Mesothelial cell of epicardium (in vitro differentiated cells): ENCODE results near the gene EDN3. TPM values are rescaled to one million over a fixed set of nuclear protein-coding genes. Genes with fewer than 3 reads are reported as not detected.

Experiments used
- DNase-seq, 2 experiments: peaks; one replicate each; pipeline ENCODE4 v3.0.0; 2021; ENCODE audit warnings: low spot score in 2 of 2; ENCODE audit not compliant: unreplicated experiment in 2 of 2
- H3K27ac Mint-ChIP-seq: 2 replicates; pipeline ENCODE4 v1.8.0; 2021; ENCODE audit warnings: mixed read lengths
- H3K27me3 Mint-ChIP-seq: 2 replicates; pipeline ENCODE4 v1.8.0; 2021; ENCODE audit warnings: low read depth, mixed read lengths
- H3K36me3 Mint-ChIP-seq: 2 replicates; pipeline ENCODE4 v1.8.0; 2021; ENCODE audit warnings: mixed read lengths
- H3K4me1 Mint-ChIP-seq: 2 replicates; pipeline ENCODE4 v1.8.0; 2021; ENCODE audit warnings: mixed read lengths
- H3K4me3 Mint-ChIP-seq: 2 replicates; pipeline ENCODE4 v1.8.0; 2021; ENCODE audit warnings: mild to moderate bottlenecking, moderate library complexity, mixed read lengths
- H3K9me3 Mint-ChIP-seq: 2 replicates; pipeline ENCODE4 v1.8.0; 2021; ENCODE audit warnings: mixed read lengths
- total RNA-seq: library from RNA; stranded (reverse); gene quantifications from 3 replicates; pipeline ENCODE4 v1.2.1, GENCODE V29; 2021
- TF ChIP-seq, protein P1 (sequence below): fragments of 200-600 bp; sonication (generic); IDR thresholded peaks from one replicate; pipeline ENCODE4 v1.5.0; 2021; ENCODE audit warnings: antibody characterized with exemption; ENCODE audit not compliant: unreplicated experiment

EDN3 gene
- total RNA-seq, 1 donor from 2014 or later, result 17.6 TPM

- Mint-ChIP-seq H3K36me3 (no peaks in the 10 kb centered on the region), H3K27ac (no peak overlapping the region), H3K4me1 (peaks cover 9% of the 10 kb centered on the region), H3K9me3 (no peaks in the 10 kb centered on the region), H3K27me3 (peaks cover 53% of the 10 kb centered on the region), H3K4me3 (no peak overlapping the region)
- DNase-seq, result no peak
- TF ChIP-seq, protein P1, sequence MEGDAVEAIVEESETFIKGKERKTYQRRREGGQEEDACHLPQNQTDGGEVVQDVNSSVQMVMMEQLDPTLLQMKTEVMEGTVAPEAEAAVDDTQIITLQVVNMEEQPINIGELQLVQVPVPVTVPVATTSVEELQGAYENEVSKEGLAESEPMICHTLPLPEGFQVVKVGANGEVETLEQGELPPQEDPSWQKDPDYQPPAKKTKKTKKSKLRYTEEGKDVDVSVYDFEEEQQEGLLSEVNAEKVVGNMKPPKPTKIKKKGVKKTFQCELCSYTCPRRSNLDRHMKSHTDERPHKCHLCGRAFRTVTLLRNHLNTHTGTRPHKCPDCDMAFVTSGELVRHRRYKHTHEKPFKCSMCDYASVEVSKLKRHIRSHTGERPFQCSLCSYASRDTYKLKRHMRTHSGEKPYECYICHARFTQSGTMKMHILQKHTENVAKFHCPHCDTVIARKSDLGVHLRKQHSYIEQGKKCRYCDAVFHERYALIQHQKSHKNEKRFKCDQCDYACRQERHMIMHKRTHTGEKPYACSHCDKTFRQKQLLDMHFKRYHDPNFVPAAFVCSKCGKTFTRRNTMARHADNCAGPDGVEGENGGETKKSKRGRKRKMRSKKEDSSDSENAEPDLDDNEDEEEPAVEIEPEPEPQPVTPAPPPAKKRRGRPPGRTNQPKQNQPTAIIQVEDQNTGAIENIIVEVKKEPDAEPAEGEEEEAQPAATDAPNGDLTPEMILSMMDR, result no peak
Measured at GRCh38 chr20:59307270-59307669, 6.9 kb downstream of the EDN3 start.

- H3K4me3 Mint-ChIP-seq, result no peak overlapping the region
- peaks cover 39% of the 10 kb centered on the region for H3K27me3 Mint-ChIP-seq
- no peak for DNase-seq
- TF ChIP-seq, protein P1, result no peak
- no peaks in the 10 kb centered on the region for H3K9me3 Mint-ChIP-seq
- H3K27ac Mint-ChIP-seq, result no peak overlapping the region
- no peaks in the 10 kb centered on the region for H3K36me3 Mint-ChIP-seq
- H3K4me1 Mint-ChIP-seq, result peaks cover 9% of the 10 kb centered on the region
Measured at GRCh38 chr20:59308493-59309201, 8.2 kb downstream of the EDN3 start.

GRCh38 chr20:59309218-59309617, 8.8 kb downstream of the EDN3 start:
- Mint-ChIP-seq H3K9me3 (no peaks in the 10 kb centered on the region), H3K4me3 (no peak overlapping the region), H3K27ac (no peak overlapping the region), H3K36me3 (no peaks in the 10 kb centered on the region), H3K4me1 (peaks cover 9% of the 10 kb centered on the region), H3K27me3 (peaks cover 33% of the 10 kb centered on the region)
- TF ChIP-seq, protein P1, result no peak
- DNase-seq, result no peak

DNA sequence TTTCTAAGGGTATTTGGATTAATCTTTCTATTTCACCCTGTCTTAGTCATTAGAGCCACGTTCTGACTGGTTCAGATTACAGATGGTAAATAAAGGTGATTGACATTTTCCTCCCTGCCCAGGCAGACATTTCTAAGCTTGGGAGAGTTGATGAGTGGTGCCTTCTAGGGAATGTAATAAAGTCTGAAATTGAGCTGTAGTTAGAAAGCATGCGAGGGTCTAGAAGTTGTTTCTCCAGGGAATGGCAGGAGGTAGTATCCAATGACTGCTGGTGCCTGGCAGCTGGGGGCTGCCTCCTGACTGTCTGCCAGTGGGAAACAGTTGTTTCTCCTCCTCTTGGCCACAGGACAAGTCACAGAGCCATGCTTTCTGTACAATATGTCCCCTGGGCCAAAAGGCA, 14.6 kb downstream of the EDN3 start:
- Mint-ChIP-seq H3K27me3 (no peaks in the 10 kb centered on the region), H3K9me3 (no peaks in the 10 kb centered on the region), H3K27ac (no peak overlapping the region), H3K4me1 (peaks cover 10% of the 10 kb centered on the region), H3K36me3 (no peaks in the 10 kb centered on the region), H3K4me3 (no peak overlapping the region)
- TF ChIP-seq, protein P1, result no peak
- no peak for DNase-seq

DNA sequence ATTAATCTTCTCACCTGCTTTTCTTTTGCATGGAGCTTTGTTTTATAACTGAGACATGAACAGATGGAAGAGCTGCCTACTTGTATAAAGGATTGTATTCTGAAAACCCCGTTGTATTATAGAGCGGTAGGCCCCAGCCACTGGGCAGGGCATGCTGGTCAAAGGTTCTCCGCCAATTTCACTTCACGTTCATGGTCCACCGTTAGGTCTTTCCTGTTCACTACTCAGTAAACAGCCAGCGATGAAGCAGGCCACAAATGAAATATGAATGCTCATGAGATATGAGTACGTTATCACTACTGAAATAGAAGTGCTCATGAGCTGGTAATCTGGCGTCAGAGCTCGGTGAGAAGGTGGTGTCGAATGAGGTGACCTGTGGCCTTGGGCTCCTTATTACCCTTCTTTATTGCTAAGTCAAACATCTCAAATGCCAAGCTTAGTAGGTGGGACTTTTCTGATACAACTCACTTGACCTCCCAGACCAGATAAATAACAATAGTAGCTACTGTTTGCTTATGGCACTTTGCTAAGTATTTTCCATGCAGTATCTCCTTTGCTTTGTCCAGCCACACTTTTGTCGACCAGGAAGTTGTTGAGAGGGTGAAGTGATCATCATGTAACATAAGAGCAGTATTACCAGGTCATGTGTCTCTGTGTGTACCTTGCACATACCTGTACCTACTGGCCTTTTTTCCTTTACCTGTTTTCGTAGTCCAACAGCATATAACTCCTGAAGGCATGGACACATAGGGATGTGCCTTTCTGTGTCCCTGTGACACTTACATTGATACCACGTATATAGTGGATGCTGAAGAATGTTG, 16.7 kb downstream of the EDN3 start:
- H3K4me1 Mint-ChIP-seq, result peaks cover 8% of the 10 kb centered on the region
- H3K27me3 Mint-ChIP-seq, result peaks cover 3% of the 10 kb centered on the region
- no peaks in the 10 kb centered on the region for H3K9me3 Mint-ChIP-seq
- TF ChIP-seq, protein P1, result no peak
- no peak overlapping the region for H3K4me3 Mint-ChIP-seq
- no peak overlapping the region for H3K27ac Mint-ChIP-seq
- no peaks in the 10 kb centered on the region for H3K36me3 Mint-ChIP-seq
- DNase-seq, result no peak
